Stimulated activated CD4-positive, alpha-beta T cell treated with anti-CD3 and anti-CD28 coated beads, Interleukin-4, amount 100 ng/mL, for 1 hour (primary cell): ENCODE data around the gene IVD.
"Not testable (repeated sequence)": the region's sequence is repeated elsewhere in the genome, so short reads cannot be mapped to it uniquely, and the experiment has no call there.

Experiments used
- DNase-seq: peaks from one replicate; pipeline ENCODE4 v3.0.0-alpha.2; 2020

Gene IVD

GRCh38 chr15:40440743-40441564, 35.4 kb downstream of the IVD start, which contains the start of gene BAHD1:
BAHD1 (plus strand) TSS chr15:40440953; CDS start chr15:40458465, 17,512 bp downstream.
- DNase-seq = peak; percentile 97

- DNase-seq = peak; percentile 36
Observed at GRCh38 chr15:40441565-40442531, 36.3 kb downstream of the IVD start.

GRCh38 chr15:40443255-40443654, 37.7 kb downstream of the IVD start:
- DNase-seq = no peak

- no peak for DNase-seq
Observed at GRCh38 chr15:40443846-40444245, 38.3 kb downstream of the IVD start.

GRCh38 chr15:40444736-40445135, 39.1 kb downstream of the IVD start:
- no peak for DNase-seq

- no peak for DNase-seq
Observed at GRCh38 chr15:40445421-40445922, 39.9 kb downstream of the IVD start.

- DNase-seq = no peak
Observed at GRCh38 chr15:40446144-40446543, 40.5 kb downstream of the IVD start.

- no peak for DNase-seq
Observed at GRCh38 chr15:40448354-40448753, 42.8 kb downstream of the IVD start.

- no peak for DNase-seq
Observed at GRCh38 chr15:40449275-40449674, 43.7 kb downstream of the IVD start.

GRCh38 chr15:40450047-40450446, 44.5 kb downstream of the IVD start:
- DNase-seq = no peak

GRCh38 chr15:40451527-40452158, 46.0 kb downstream of the IVD start:
- DNase-seq = no peak

- DNase-seq = no peak
Observed at GRCh38 chr15:40452296-40453090, 46.9 kb downstream of the IVD start.

GRCh38 chr15:40453941-40454340, 48.3 kb downstream of the IVD start:
- not testable (repeated sequence) for DNase-seq

- no peak for DNase-seq
Observed at GRCh38 chr15:40454904-40455391, 49.4 kb downstream of the IVD start.

GRCh38 chr15:40456299-40456712, 50.7 kb downstream of the IVD start:
- DNase-seq = no peak

GRCh38 chr15:40456738-40457137, 51.1 kb downstream of the IVD start:
- DNase-seq = no peak

GRCh38 chr15:40458495-40459371, 53.1 kb downstream of the IVD start:
- no peak for DNase-seq

- no peak for DNase-seq
Observed at GRCh38 chr15:40459391-40460015, 53.9 kb downstream of the IVD start.

- DNase-seq = no peak
Observed at GRCh38 chr15:40460404-40460803, 54.8 kb downstream of the IVD start.

- DNase-seq = no peak
Observed at GRCh38 chr15:40461958-40462357, 56.4 kb downstream of the IVD start.
